HG02852 (cell line): ENCODE data around the gene ARHGAP24.
"Not testable (repeated sequence)": the region's sequence is repeated elsewhere in the genome, so short reads cannot be mapped to it uniquely, and the experiment has no call there.

Experiments used
- ATAC-seq: cut with Tn5 transposase; IDR thresholded peaks from one replicate; pipeline ENCODE4 v1.9.1; 2021; ENCODE audit warnings: mild to moderate bottlenecking, moderate library complexity; ENCODE audit not compliant: unreplicated experiment

Gene ARHGAP24

DNA sequence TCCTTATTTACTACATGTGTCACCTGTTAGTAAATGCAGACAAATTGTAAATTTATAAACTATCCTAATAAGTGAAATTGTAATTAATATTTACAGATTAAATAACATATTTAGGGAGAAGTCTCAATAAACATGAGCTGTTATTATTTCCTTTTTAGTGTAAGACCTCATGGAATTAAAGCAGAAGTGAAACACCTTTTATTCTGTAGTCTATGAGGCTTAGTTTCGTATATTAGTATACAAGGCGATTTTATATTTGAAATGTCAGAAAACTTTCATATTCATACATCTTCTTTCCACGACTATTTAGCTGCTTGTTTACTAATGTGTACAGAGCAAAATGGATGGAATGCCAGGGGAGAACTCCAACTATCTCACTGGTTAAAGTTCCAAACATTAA lies 414.4 kb downstream of the ARHGAP24 start:
- ATAC-seq: no peak

DNA sequence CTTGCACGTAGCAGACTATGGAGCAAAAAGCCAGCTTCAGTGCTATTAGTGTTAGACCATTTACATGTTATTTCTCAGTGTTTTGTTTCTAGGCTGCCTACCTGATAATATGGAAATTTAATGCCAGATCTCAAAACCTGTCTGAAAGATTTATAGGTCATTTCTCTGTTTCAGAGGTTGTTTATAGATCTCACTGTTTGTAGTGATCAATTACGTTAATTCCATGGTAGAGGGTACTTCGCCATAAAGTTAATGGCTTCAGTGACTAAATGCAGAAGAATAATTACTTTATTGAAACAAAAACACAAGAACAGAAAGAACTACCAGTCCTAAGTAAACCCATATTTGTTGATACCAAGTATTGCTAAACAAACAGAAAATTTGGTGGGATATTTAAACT lies 420.8 kb downstream of the ARHGAP24 start:
- ATAC-seq: no peak

DNA sequence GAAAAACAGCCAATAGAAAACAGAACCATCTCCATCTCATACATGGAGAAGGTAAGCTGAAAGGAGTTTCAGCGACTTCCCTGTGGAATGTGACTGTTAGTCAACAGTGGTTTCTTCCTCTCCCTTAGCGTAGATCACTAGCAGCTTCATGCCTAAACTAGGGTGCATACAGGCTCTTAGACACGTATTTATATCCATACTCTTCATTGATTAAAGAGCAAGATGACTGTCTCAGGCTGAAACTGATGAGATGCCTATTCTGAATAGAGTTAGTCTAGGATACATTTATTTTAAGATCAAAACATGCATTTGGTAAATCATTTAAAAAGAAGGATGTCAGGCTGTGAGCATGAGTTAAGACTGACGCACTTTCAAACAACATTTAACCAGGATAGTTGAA lies 423.3 kb downstream of the ARHGAP24 start:
- ATAC-seq: no peak

DNA sequence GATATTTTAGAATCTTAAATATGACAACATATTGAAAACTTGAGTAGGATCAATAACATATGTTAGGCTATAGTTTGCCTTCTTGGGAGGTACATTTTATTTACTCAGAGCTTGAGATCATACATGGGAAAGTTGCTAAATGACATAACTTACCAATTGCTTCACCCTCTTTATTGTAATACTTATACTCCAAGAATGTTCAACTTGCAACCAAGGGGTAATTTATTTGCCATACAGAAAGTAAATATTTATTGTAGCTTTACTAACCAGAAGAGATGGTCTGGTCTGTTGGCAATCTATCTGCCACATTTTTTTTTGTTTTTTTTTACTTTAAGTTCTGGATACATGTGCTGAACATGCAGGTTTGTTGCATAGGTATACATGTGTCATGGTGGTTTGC lies 426.6 kb downstream of the ARHGAP24 start:
- no peak for ATAC-seq

DNA sequence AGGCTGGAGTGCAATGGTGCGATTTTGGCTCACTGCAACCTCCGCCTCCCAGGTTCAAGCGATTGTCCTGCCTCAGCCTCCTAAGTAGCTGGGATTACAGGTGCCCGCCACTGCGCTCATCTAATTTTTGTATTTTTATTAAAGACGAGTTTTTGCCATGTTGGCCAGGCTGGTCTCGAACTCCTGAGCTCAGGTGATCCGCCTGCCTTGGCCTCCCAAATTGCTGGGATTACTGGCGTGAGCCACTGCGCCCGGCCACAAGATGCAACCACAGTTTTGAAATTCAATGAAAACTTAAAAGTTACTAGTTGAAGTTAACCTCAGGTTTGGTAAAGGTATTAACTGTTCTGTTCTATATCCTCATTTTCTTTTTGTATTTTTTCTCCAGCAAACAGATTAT lies 427.7 kb downstream of the ARHGAP24 start:
- ATAC-seq: not testable (repeated sequence)

DNA sequence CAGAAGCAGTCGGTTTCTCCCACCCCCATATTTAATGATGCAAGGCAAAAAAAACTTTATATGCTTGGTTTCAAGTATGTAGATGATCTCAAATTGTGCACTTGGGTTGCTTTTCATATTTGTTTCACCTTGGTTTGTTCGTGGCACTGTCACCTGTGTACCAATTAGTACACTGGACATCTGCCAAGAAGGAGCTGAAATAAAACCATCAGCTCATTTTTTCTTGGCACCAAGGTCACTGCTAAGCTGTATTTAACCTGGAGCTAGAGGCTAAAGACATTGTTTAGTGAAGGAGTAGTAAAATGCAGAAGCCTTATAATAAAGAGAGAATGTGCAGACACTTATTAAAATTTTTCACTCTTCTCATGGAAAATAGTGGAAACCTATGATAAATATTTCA lies 430.8 kb downstream of the ARHGAP24 start:
- no peak for ATAC-seq

DNA sequence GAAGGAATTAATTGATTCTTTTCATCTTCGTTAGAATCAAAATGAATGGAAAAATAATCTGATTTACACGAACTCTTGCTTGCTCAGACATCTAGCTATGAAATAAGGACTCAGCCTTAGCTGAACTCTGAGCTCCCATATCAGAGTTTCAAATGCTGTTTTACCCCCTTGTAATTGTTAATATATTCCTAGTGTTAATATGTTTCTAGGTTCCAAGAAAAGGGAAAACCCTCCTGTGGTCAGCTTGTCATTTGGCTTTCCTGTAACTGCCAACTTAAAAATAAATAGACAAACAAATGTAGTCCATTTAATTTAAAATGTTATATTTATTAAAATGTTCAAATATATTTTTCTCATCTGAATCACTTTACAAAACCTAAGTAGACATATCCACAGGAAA lies 432.1 kb downstream of the ARHGAP24 start:
- ATAC-seq: no peak

DNA sequence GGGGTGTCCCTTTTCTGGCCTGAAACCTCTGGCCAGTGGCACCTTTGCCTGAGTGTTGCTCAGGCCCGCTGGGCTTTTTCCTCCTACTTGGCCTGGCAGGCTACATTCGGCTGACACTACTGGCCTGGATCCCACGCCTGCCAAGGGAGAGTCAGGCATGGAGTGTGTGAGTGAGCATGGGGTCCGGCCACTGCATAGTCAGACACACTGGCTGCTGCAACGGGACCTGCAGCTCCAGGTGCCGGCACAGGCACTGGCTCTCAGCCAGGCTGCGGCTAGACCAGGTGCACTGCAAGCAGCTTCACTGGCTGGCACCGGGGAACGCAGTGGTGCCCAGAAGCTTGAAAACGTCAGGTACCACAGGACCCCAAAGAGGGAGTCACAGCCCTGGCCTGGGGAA lies 434.9 kb downstream of the ARHGAP24 start:
- ATAC-seq: no peak

GRCh38 chr4:85910985-85911384 lies 436.0 kb downstream of the ARHGAP24 start:
- ATAC-seq: no peak

DNA sequence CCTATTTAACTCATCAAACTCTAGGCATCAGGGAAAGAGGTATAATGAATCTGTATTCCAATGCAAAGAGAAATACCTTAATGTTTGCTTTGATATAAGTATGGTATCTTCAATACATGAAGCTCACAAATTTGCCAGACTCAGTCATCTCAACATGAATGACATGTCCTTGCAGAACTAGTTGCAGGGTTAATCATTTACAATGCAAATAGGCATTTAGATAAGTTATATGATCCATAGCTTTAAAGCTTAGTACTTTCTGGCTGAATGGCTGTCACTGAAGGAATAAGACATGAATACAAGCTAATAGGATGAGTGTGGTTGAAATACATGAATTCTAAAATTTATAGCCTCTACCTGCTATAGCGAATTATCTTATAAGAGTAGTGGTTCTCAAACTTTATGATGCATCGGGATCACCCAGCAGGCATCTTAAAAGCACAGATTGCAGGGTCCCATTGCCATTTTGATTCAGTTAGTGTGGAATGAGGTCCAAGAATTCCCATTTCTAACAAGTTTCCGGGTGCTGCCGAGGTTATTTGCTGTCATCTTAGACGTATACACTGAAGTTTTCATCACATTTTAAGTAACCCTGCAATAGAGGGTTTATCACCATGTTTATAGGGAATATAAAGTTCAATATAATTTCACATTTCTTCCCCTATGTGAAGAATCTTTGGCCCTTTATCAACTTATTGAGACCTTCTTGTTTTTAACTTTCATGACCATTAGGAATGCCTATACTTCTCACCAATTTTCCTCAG lies 439.2 kb downstream of the ARHGAP24 start:
- ATAC-seq: no peak

GRCh38 chr4:85915570-85915969 lies 440.6 kb downstream of the ARHGAP24 start:
- not testable (repeated sequence) for ATAC-seq

DNA sequence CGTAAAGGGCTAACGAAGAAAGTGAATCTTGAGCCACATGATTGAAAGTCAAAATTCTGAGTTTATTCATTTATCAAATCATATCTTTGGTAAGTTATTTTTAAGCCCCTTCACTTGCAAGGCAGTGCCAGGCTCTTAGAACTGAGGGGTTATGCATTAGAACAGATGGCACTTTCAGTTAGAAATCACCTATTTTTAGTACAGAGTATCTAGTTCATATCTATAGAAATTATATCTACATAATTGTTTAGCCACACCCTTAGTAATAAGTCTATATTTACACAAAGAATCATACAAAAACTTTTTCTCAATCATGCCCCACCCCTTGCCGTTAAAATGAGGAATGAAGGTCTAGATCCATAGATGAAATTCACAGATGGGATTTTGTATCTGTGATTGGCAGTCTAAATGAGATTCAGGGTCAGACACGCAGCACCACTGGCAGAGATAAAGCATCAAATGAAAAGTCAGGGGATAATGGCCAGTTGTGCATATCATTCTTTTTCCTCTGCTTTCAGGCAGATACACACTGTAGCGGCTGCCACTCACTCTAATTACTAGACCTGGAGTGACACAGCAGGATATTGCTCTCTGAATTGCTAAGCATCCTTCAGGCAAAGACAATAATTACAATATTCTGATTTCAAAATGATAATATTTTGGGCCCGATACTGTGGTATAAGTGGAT lies 444.4 kb downstream of the ARHGAP24 start:
- no peak for ATAC-seq

- no peak for ATAC-seq
Measured at GRCh38 chr4:85925071-85925470, 450.1 kb downstream of the ARHGAP24 start.

DNA sequence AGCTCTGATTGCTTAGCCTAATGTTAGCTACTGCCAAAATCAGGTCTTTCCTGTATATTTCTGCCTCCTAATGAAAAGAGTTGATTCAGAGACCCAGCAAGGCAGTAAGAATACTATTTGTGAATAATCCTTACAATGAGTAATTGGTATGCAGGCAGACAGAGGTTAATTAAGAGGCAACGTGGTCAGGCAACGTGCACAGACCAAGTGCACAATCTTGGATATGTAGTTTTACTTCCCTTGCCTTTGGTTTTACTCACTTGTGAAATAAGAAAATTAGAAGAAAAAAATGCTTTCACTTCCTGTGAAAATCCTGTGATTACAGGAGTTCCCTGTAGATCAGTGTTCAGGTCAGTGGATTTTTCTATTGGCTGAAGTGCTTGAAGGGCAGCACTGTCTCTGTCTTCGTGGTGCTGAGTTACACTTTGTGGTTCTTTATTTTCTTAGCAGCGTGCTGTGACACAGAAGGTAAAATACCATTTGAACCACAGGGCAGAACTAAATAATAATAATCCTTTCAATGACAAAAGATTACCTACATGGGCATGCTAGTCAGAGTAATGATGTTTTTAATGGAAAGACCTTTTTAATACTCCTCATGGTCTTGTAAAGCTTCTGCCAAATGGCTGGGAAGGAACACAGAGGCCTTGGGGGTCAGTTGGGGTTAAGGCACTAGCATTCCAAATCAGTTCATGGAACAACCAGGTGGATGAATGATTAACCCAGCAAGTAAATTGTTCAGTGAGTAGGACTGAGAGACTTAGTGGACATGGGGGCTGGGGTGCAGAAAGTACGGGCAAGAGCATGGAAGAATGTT lies 454.0 kb downstream of the ARHGAP24 start:
- no peak for ATAC-seq

GRCh38 chr4:85929961-85930665 lies 455.2 kb downstream of the ARHGAP24 start:
- ATAC-seq: no peak

GRCh38 chr4:85932500-85933290 lies 457.7 kb downstream of the ARHGAP24 start:
- no peak for ATAC-seq

DNA sequence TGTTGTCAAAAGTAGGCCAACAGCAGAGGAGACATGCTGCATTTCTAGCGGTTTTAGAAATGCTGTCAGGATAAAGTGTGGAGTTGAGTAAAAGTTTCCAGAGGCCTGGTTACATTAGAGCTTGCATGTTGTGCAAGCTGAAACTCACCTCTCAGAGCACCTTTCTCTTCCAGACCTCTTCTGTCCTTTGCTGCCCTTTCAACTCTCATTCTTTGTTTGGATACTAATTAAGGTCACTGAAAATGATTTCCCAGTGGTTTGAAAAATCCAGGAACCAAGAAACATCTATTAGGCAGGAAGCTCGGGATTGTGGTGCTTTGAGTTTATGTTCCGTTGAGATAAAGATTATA lies 458.3 kb downstream of the ARHGAP24 start:
- ATAC-seq: no peak

GRCh38 chr4:85937507-85937906 lies 462.6 kb downstream of the ARHGAP24 start:
- ATAC-seq: no peak

- no peak for ATAC-seq
Measured at GRCh38 chr4:85938062-85938461, 463.1 kb downstream of the ARHGAP24 start.

DNA sequence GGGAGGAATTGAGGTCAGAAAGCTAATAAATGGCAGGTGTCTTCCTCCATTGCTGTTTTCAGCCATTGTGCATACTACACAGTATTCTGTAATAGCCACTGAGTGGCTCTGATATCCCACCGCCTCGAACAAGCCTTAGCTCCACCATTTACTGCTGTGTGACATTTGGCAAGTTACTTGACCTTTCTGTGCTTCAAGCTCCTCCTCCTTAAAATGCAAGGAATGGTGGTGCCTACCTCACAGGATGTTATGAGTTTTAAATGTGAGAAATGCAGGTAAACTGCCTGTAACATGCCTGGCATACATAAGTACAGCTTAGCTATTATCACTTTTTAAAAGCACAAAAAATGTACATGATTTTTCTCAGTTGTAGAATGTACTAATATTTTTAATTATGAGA lies 464.0 kb downstream of the ARHGAP24 start:
- no peak for ATAC-seq
